BE2C (cell line): ENCODE data around the gene GDAP1L1.

Experiments used
- DNase-seq: peaks from one replicate; pipeline ENCODE4 v3.0.0-alpha.2; 2020
- H3K27me3 ChIP-seq: fragments of 250-450 bp; sonication (Bioruptor Pico); 2 replicates; pipeline ENCODE4 v1.5.1; 2020; ENCODE audit warnings: mild to moderate bottlenecking
- H3K36me3 ChIP-seq: fragments of 250-450 bp; sonication (Bioruptor Pico); 2 replicates; pipeline ENCODE4 v1.5.1; 2020; ENCODE audit warnings: mild to moderate bottlenecking
- H3K4me1 ChIP-seq: fragments of 250-450 bp; sonication (Bioruptor Pico); 2 replicates; pipeline ENCODE4 v1.5.1; 2020
- H3K4me3 ChIP-seq: 2 replicates; pipeline ENCODE4 v1.5.1; 2011; ENCODE audit warnings: low read depth, low read length
- H3K9me3 ChIP-seq: fragments of 250-450 bp; sonication (Bioruptor Pico); 2 replicates; pipeline ENCODE4 v1.5.1; 2020
- CTCF ChIP-seq: IDR thresholded peaks from 2 replicates; pipeline ENCODE4 v1.5.1; 2012; ENCODE audit warnings: mild to moderate bottlenecking, low read depth, low read length

GDAP1L1 gene

GRCh38 chr20:44245977-44246376 is 1.1 kb upstream of the GDAP1L1 start:
- DNase-seq = no peak
- Histone ChIP-seq H3K9me3 (no peaks in the 10 kb centered on the region; the same call in 1 of the 2 replicates), H3K4me1 (peaks cover 7% of the 10 kb centered on the region; the same call in 1 of the 2 replicates), H3K27me3 (no peaks in the 10 kb centered on the region), H3K4me3 (no peak overlapping the region), H3K36me3 (peaks cover 4% of the 10 kb centered on the region; the same call in 1 of the 2 replicates)
- TF ChIP-seq CTCF = no peak

GRCh38 chr20:44247586-44248409 is 690 bp downstream of the GDAP1L1 start:
- H3K27me3 ChIP-seq = no peaks in the 10 kb centered on the region
- H3K9me3 ChIP-seq = no peaks in the 10 kb centered on the region
- H3K4me1 ChIP-seq = peaks cover 7% of the 10 kb centered on the region; the same call in 1 of the 2 replicates
- DNase-seq = peak; percentile 25
- H3K4me3 ChIP-seq = peak overlapping the region; percentile 92
- H3K36me3 ChIP-seq = peaks cover 9% of the 10 kb centered on the region
- peak; percentile 41 for TF ChIP-seq CTCF

GRCh38 chr20:44248410-44248759 is 1.3 kb downstream of the GDAP1L1 start:
- peaks cover 7% of the 10 kb centered on the region; the same call in 1 of the 2 replicates for H3K4me1 ChIP-seq
- DNase-seq = no peak
- H3K4me3 ChIP-seq = peak overlapping the region; percentile 92
- H3K36me3 ChIP-seq = peaks cover 9% of the 10 kb centered on the region
- H3K27me3 ChIP-seq = no peaks in the 10 kb centered on the region
- no peaks in the 10 kb centered on the region for H3K9me3 ChIP-seq
- TF ChIP-seq CTCF = no peak

- no peak for TF ChIP-seq CTCF
- no peak overlapping the region for H3K4me3 ChIP-seq
- H3K27me3 ChIP-seq = no peaks in the 10 kb centered on the region
- no peak for DNase-seq
- H3K36me3 ChIP-seq = peaks cover 9% of the 10 kb centered on the region
- peaks cover 5% of the 10 kb centered on the region for H3K4me1 ChIP-seq
- H3K9me3 ChIP-seq = no peaks in the 10 kb centered on the region
Observed at GRCh38 chr20:44251284-44251683, 4.2 kb downstream of the GDAP1L1 start.

- Histone ChIP-seq H3K4me3 (no peak overlapping the region), H3K4me1 (no peaks in the 10 kb centered on the region; the same call in 1 of the 2 replicates), H3K9me3 (no peaks in the 10 kb centered on the region), H3K27me3 (no peaks in the 10 kb centered on the region), H3K36me3 (peaks cover 9% of the 10 kb centered on the region)
- no peak for DNase-seq
- peak; percentile 23; the same call in 1 of the 2 replicates for TF ChIP-seq CTCF
Observed at GRCh38 chr20:44253528-44253927, 6.4 kb downstream of the GDAP1L1 start.

- no peak for DNase-seq
- no peak overlapping the region for H3K4me3 ChIP-seq
- no peaks in the 10 kb centered on the region for H3K9me3 ChIP-seq
- peaks cover 9% of the 10 kb centered on the region for H3K36me3 ChIP-seq
- no peaks in the 10 kb centered on the region for H3K27me3 ChIP-seq
- TF ChIP-seq CTCF = no peak
- H3K4me1 ChIP-seq = no peaks in the 10 kb centered on the region; the same call in 1 of the 2 replicates
Observed at GRCh38 chr20:44254073-44254472, 7.0 kb downstream of the GDAP1L1 start.
